ENCODE measurements around the gene PTPRD. TPM values are rescaled to one million over a fixed set of nuclear protein-coding genes. Genes with fewer than 3 reads are reported as not detected.

Gene PTPRD
- total and polyA plus RNA-seq, 2 donors (not counting 1 experiment from before 2014, with no cell fraction given): 0.35 to 4.8 TPM

- no peaks in the 10 kb centered on the region for H4K20me1 ChIP-seq (ENCODE audit: control insufficient read depth, extremely low read depth, insufficient read depth, low read length)
- DNase-seq (ENCODE audit: low read depth in 2 of 2): no peak
Measured at GRCh38 chr9:10604927-10605326, 7.9 kb downstream of the PTPRD start.

DNA sequence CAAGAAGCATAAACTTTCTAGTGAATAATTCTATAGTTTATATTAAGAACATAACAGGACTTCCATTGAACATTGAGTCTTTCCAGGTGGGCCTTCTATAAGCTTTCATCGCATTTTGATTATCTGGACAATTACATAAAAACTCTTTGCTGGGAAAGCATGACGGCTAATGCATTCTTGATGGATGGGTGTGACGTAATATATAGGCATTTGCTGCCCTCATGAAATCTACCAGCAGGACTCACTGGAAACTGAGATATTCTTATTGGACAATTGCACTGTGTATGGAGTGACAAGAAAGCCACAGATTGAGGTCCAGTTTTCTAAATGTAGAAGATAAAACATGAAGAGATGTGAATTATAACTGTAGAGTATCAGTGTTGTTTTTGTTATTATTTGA lies 15.0 kb downstream of the PTPRD start:
- DNase-seq (ENCODE audit: low read depth in 2 of 2): no peak
- TF ChIP-seq EZH2 (IDR thresholded peaks at IDR 0.05; ENCODE audit: low read length, missing control alignments) (no peak), CTCF (conservative IDR thresholded peaks at IDR 0.05 in 1 of 2, IDR thresholded peaks at IDR 0.05 in 1 of 2; ENCODE audit: low read depth in 1 of 2, low read length in 2 of 2) (no peak)
- no peaks in the 10 kb centered on the region for H4K20me1 ChIP-seq (ENCODE audit: control insufficient read depth, extremely low read depth, insufficient read depth, low read length)
- no peak overlapping the region for H3K9ac ChIP-seq (ENCODE audit: insufficient read depth, low read length)
- no peak overlapping the region for H3K4me3 ChIP-seq (replicated peaks in 1 of 4; ENCODE audit: control extremely low read depth in 1 of 4, insufficient read depth in 1 of 4, low read depth in 3 of 4, low read length in 4 of 4)
- no peak overlapping the region for H2AFZ ChIP-seq (ENCODE audit: low read length)
- no peaks in the 10 kb centered on the region for H3K36me3 ChIP-seq (ENCODE audit: control insufficient read depth, insufficient read depth, low read length)
- H3K27me3 ChIP-seq (ENCODE audit: control insufficient read depth, insufficient read depth, low read length): no peaks in the 10 kb centered on the region
- no peak overlapping the region for H3K4me2 ChIP-seq (ENCODE audit: extremely low read depth, insufficient read depth, low read length)
- no peaks in the 10 kb centered on the region for H3K9me3 ChIP-seq (ENCODE audit: control insufficient read depth, insufficient read depth, low read depth, low read length)
- no peaks in the 10 kb centered on the region for H3K4me1 ChIP-seq (ENCODE audit: control insufficient read depth, extremely low read depth, insufficient read depth, low read length)
- no peaks in the 10 kb centered on the region for H3K79me2 ChIP-seq (ENCODE audit: control insufficient read depth, insufficient read depth, low read length)
- no peak overlapping the region for H3K27ac ChIP-seq (ENCODE audit: insufficient read depth, low read length)

More at GRCh38 chr9:10604927-10605326, 7.9 kb downstream of the PTPRD start:
- Histone ChIP-seq H3K4me3 (replicated peaks in 1 of 4; ENCODE audit: control extremely low read depth in 1 of 4, insufficient read depth in 1 of 4, low read depth in 3 of 4, low read length in 4 of 4) (no peak overlapping the region), H3K9me3 (ENCODE audit: control insufficient read depth, insufficient read depth, low read depth, low read length) (no peaks in the 10 kb centered on the region), H3K79me2 (ENCODE audit: control insufficient read depth, insufficient read depth, low read length) (no peaks in the 10 kb centered on the region), H3K36me3 (ENCODE audit: control insufficient read depth, insufficient read depth, low read length) (no peaks in the 10 kb centered on the region), H3K4me1 (ENCODE audit: control insufficient read depth, extremely low read depth, insufficient read depth, low read length) (no peaks in the 10 kb centered on the region), H3K4me2 (ENCODE audit: extremely low read depth, insufficient read depth, low read length) (no peak overlapping the region), H2AFZ (ENCODE audit: low read length) (no peak overlapping the region), H3K27ac (ENCODE audit: insufficient read depth, low read length) (no peak overlapping the region), H3K27me3 (ENCODE audit: control insufficient read depth, insufficient read depth, low read length) (no peaks in the 10 kb centered on the region), H3K9ac (ENCODE audit: insufficient read depth, low read length) (no peak overlapping the region)
- TF ChIP-seq CTCF (conservative IDR thresholded peaks at IDR 0.05 in 1 of 2, IDR thresholded peaks at IDR 0.05 in 1 of 2; ENCODE audit: low read depth in 1 of 2, low read length in 2 of 2) (no peak), EZH2 (IDR thresholded peaks at IDR 0.05; ENCODE audit: low read length, missing control alignments) (no peak)

GRCh38 chr9:10594482-10594881 lies 18.3 kb downstream of the PTPRD start:
- no peak overlapping the region for H2AFZ ChIP-seq (ENCODE audit: low read length)
- no peak overlapping the region for H3K4me2 ChIP-seq (ENCODE audit: extremely low read depth, insufficient read depth, low read length)
- no peaks in the 10 kb centered on the region for H3K36me3 ChIP-seq (ENCODE audit: control insufficient read depth, insufficient read depth, low read length)
- no peaks in the 10 kb centered on the region for H3K27me3 ChIP-seq (ENCODE audit: control insufficient read depth, insufficient read depth, low read length)
- H4K20me1 ChIP-seq (ENCODE audit: control insufficient read depth, extremely low read depth, insufficient read depth, low read length): no peaks in the 10 kb centered on the region
- TF ChIP-seq CTCF (conservative IDR thresholded peaks at IDR 0.05 in 1 of 2, IDR thresholded peaks at IDR 0.05 in 1 of 2; ENCODE audit: low read depth in 1 of 2, low read length in 2 of 2) (no peak), EZH2 (IDR thresholded peaks at IDR 0.05; ENCODE audit: low read length, missing control alignments) (no peak)
- no peaks in the 10 kb centered on the region for H3K4me1 ChIP-seq (ENCODE audit: control insufficient read depth, extremely low read depth, insufficient read depth, low read length)
- no peaks in the 10 kb centered on the region for H3K9me3 ChIP-seq (ENCODE audit: control insufficient read depth, insufficient read depth, low read depth, low read length)
- H3K4me3 ChIP-seq (replicated peaks in 1 of 4; ENCODE audit: control extremely low read depth in 1 of 4, insufficient read depth in 1 of 4, low read depth in 3 of 4, low read length in 4 of 4): no peak overlapping the region
- H3K27ac ChIP-seq (ENCODE audit: insufficient read depth, low read length): no peak overlapping the region
- H3K9ac ChIP-seq (ENCODE audit: insufficient read depth, low read length): no peak overlapping the region
- no peak for DNase-seq (ENCODE audit: low read depth in 2 of 2)
- no peaks in the 10 kb centered on the region for H3K79me2 ChIP-seq (ENCODE audit: control insufficient read depth, insufficient read depth, low read length)

Measured in fibroblast of lung (primary cell).